Measurements from ENCODE around the gene POLR1A.

Gene POLR1A

DNA sequence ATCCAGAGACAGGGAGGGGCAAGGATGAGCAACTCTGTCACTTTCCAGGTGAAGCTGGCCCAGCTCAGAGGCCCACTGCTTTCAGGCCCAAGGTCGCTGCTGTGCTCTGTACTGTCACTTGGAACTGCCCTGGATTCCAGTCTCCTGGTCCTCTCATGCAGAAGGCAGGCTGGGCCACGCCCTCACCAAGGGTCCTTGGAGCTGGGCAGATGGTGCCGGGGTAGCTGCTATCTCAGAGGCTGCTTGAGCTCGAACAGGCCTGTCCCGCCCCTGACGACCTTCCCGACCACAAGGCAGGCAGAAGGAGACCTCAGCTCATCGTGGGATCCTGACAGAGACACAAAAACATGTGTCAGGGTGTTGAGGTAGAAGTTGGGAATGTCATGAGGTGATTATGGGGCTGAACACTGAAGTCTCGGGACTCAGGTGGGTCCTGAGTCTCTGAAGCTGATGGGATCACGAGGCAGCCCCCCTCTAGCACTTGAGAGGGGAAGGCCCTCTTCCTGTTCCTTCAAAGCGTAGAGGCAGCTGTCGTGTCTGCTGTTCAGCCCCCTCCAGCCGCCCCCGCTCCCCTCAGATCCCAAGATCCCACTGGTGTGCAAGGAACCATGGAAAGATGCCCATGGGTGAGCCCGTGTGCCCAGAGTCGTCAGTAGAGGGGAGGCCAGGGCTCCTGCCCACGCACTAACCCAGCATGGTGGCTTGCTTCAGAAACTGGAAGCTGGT is 78.3 kb downstream of the POLR1A start:
- ChIA-PET CTCF (interaction anchor here (1.2 kb wide), 1 partner anchor 138 kb away, joined by 8 read pairs; no protein-coding TSS in a partner anchor), POLR2A (no interaction called here)
- H3K4me3 ChIP-seq (ENCODE audit: low read depth, low read length) = no peak overlapping the region
- H3K36me3 ChIP-seq (ENCODE audit: control insufficient read depth in 2 of 2, insufficient read depth in 1 of 2, low read length in 2 of 2) = peaks cover 21 to 83% of the 10 kb centered on the region in 2 experiments; a peak in 2 of 3 replicates
- H3K4me1 ChIP-seq (ENCODE audit: control insufficient read depth, insufficient read depth, low read length) = no peaks in the 10 kb centered on the region
- H3K9me3 ChIP-seq (ENCODE audit: control insufficient read depth, insufficient read depth, low read depth, low read length) = no peaks in the 10 kb centered on the region
- no peak overlapping the region for H3K27ac ChIP-seq (ENCODE audit: extremely low read depth, low read depth, low read length)
- TF ChIP-seq, protein P1, sequence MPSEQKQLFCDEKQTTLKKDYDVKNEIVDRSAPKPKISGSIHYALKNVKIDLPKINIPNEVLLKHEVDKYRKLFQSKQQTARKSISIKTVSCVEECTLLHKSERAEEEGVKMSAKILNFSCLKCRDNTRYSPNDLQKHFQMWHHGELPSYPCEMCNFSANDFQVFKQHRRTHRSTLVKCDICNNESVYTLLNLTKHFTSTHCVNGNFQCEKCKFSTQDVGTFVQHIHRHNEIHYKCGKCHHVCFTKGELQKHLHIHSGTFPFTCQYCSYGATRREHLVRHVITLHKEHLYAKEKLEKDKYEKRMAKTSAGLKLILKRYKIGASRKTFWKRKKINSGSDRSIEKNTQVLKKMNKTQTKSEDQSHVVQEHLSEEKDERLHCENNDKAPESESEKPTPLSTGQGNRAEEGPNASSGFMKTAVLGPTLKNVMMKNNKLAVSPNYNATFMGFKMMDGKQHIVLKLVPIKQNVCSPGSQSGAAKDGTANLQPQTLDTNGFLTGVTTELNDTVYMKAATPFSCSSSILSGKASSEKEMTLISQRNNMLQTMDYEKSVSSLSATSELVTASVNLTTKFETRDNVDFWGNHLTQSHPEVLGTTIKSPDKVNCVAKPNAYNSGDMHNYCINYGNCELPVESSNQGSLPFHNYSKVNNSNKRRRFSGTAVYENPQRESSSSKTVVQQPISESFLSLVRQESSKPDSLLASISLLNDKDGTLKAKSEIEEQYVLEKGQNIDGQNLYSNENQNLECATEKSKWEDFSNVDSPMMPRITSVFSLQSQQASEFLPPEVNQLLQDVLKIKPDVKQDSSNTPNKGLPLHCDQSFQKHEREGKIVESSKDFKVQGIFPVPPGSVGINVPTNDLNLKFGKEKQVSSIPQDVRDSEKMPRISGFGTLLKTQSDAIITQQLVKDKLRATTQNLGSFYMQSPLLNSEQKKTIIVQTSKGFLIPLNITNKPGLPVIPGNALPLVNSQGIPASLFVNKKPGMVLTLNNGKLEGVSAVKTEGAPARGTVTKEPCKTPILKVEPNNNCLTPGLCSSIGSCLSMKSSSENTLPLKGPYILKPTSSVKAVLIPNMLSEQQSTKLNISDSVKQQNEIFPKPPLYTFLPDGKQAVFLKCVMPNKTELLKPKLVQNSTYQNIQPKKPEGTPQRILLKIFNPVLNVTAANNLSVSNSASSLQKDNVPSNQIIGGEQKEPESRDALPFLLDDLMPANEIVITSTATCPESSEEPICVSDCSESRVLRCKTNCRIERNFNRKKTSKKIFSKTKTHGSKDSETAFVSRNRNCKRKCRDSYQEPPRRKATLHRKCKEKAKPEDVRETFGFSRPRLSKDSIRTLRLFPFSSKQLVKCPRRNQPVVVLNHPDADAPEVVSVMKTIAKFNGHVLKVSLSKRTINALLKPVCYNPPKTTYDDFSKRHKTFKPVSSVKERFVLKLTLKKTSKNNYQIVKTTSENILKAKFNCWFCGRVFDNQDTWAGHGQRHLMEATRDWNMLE (tag by site-specific recombination; conservative IDR thresholded peaks at IDR 0.05; ENCODE audit: low read depth) = no peak
- TF ChIP-seq ZNF221 (tag by site-specific recombination; IDR thresholded peaks at IDR 0.05; ENCODE audit: borderline replicate concordance) = no peak
- TF ChIP-seq ZNF654 (tag by site-specific recombination; IDR thresholded peaks at IDR 0.05; ENCODE audit: low read depth) = no peak
- no peak for TF ChIP-seq ZNF501 (tag by site-specific recombination; IDR thresholded peaks at IDR 0.05)
- TF ChIP-seq ZFHX2 (tag by site-specific recombination; conservative IDR thresholded peaks at IDR 0.05) = no peak
- no peak for TF ChIP-seq ZBTB1 (tag by site-specific recombination; IDR thresholded peaks at IDR 0.05)
- no peak for TF ChIP-seq ZNF776 (tag by site-specific recombination; IDR thresholded peaks at IDR 0.05; ENCODE audit: borderline replicate concordance)
- TF ChIP-seq ZBTB17 (tag by site-specific recombination; IDR thresholded peaks at IDR 0.05) = no peak
- TF ChIP-seq ZNF658 (tag by site-specific recombination; IDR thresholded peaks at IDR 0.05) = no peak
- TF ChIP-seq, protein P2, sequence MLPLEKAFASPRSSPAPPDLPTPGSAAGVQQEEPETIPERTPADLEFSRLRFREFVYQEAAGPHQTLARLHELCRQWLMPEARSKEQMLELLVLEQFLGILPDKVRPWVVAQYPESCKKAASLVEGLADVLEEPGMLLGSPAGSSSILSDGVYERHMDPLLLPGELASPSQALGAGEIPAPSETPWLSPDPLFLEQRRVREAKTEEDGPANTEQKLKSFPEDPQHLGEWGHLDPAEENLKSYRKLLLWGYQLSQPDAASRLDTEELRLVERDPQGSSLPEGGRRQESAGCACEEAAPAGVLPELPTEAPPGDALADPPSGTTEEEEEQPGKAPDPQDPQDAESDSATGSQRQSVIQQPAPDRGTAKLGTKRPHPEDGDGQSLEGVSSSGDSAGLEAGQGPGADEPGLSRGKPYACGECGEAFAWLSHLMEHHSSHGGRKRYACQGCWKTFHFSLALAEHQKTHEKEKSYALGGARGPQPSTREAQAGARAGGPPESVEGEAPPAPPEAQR (tag by site-specific recombination; IDR thresholded peaks at IDR 0.05) = no peak

DNA sequence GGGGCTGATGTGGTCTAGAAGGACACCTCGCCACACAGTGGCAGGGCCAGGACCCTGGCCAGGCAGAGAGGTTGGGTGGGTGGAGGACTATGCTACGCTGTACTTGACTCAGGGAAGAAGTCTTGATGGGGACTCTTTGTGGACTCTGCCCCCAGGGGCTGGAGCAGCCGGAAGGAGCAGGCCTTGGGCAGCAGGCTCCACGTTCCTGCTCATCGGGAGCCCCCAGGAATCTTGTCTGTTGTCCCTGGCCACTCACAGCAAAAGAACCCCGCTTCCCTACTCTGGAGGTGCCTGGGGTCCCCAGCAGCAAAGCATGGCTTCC is 79.0 kb downstream of the POLR1A start:
- no peak overlapping the region for H3K4me3 ChIP-seq (ENCODE audit: low read depth, low read length)
- no peak for TF ChIP-seq ZNF211 (tag by site-specific recombination; IDR thresholded peaks at IDR 0.05; ENCODE audit: low read depth)
- TF ChIP-seq ZFP3 (tag by site-specific recombination; IDR thresholded peaks at IDR 0.05; ENCODE audit: low read depth) = no peak
- no peak for TF ChIP-seq ZNF701 (tag by site-specific recombination; IDR thresholded peaks at IDR 0.05)
- no peak for TF ChIP-seq KLF16 (tag by site-specific recombination; IDR thresholded peaks at IDR 0.05)
- TF ChIP-seq ZNF654 (tag by site-specific recombination; IDR thresholded peaks at IDR 0.05; ENCODE audit: low read depth) = no peak
- no peak for TF ChIP-seq ZNF791 (tag by site-specific recombination; IDR thresholded peaks at IDR 0.05)
- TF ChIP-seq ZNF48 (tag by site-specific recombination; IDR thresholded peaks at IDR 0.05) = no peak
- no peak for TF ChIP-seq ZNF155 (tag by site-specific recombination; IDR thresholded peaks at IDR 0.05)
- TF ChIP-seq ZNF530 (tag by site-specific recombination; IDR thresholded peaks at IDR 0.05; ENCODE audit: low read depth) = no peak
- TF ChIP-seq MZF1 (tag by site-specific recombination; IDR thresholded peaks at IDR 0.05; ENCODE audit: borderline replicate concordance) = no peak
- CTCF ChIA-PET = interaction anchor here (1.0 to 1.2 kb wide), 2 partner anchors 137 to 199 kb away, joined by 3 to 4 read pairs; no protein-coding TSS in a partner anchor
- H3K9me3 ChIP-seq (ENCODE audit: control insufficient read depth, insufficient read depth, low read depth, low read length) = no peaks in the 10 kb centered on the region
- no peak overlapping the region for H3K27ac ChIP-seq (ENCODE audit: extremely low read depth, low read depth, low read length)
- POLR2A ChIA-PET = no interaction called here
- H3K36me3 ChIP-seq (ENCODE audit: control insufficient read depth in 2 of 2, insufficient read depth in 1 of 2, low read length in 2 of 2) = peaks cover 20 to 76% of the 10 kb centered on the region in 2 experiments; a peak in 2 of 3 replicates
- H3K4me1 ChIP-seq (ENCODE audit: control insufficient read depth, insufficient read depth, low read length) = no peaks in the 10 kb centered on the region
